Measurements from ENCODE around the gene MFSD1. TPM values are rescaled to one million over a fixed set of nuclear protein-coding genes. Genes with fewer than 3 reads are reported as not detected.
A peak's percentile ranks its signal among the peaks of the same experiment; 100 is the strongest.

MFSD1 gene
- total RNA-seq, 4 donors from 2014 or later, result 57.1 to 83.7 (median 64.3) TPM

DNA sequence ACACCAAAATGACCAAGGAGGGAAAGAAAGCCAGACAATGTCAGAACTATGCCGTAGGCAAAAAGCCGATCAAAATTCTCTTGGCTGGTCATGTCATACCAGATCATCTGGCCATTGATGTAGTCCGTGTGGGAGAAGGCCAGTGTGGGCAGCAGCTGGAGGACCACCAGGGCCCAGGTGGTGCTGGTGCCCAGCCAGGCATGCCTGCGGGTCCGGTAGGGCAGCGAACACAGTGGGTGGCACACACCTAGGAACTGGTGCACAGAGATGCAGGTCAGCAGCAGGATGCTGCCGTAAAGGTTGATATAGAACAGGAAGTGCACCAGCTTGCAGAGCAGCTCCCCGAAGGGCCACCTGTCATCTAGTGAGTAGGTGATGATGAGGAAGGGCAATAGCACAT is 39.5 kb downstream of the MFSD1 start:
- TF ChIP-seq, protein P1, sequence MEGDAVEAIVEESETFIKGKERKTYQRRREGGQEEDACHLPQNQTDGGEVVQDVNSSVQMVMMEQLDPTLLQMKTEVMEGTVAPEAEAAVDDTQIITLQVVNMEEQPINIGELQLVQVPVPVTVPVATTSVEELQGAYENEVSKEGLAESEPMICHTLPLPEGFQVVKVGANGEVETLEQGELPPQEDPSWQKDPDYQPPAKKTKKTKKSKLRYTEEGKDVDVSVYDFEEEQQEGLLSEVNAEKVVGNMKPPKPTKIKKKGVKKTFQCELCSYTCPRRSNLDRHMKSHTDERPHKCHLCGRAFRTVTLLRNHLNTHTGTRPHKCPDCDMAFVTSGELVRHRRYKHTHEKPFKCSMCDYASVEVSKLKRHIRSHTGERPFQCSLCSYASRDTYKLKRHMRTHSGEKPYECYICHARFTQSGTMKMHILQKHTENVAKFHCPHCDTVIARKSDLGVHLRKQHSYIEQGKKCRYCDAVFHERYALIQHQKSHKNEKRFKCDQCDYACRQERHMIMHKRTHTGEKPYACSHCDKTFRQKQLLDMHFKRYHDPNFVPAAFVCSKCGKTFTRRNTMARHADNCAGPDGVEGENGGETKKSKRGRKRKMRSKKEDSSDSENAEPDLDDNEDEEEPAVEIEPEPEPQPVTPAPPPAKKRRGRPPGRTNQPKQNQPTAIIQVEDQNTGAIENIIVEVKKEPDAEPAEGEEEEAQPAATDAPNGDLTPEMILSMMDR (IDR thresholded peaks at IDR 0.05), result no peak
- TF ChIP-seq POLR2A (IDR thresholded peaks at IDR 0.05) (no peak), EP300 (IDR thresholded peaks at IDR 0.05) (no peak)
- Histone ChIP-seq H3K36me3 (no peaks in the 10 kb centered on the region), H3K27ac (no peak overlapping the region), H3K9me3 (no peaks in the 10 kb centered on the region), H3K27me3 (peaks cover 0 to 5% of the 10 kb centered on the region in 2 donors), H3K4me1 (no peaks in the 10 kb centered on the region), H3K4me3 (no peak overlapping the region)
- DNase-seq (ENCODE audit: low spot score in 2 of 2), result no peak
- 85 to 87% methylated on average over 8 of the region's 8 CpGs for WGBS, 2 donors

DNA sequence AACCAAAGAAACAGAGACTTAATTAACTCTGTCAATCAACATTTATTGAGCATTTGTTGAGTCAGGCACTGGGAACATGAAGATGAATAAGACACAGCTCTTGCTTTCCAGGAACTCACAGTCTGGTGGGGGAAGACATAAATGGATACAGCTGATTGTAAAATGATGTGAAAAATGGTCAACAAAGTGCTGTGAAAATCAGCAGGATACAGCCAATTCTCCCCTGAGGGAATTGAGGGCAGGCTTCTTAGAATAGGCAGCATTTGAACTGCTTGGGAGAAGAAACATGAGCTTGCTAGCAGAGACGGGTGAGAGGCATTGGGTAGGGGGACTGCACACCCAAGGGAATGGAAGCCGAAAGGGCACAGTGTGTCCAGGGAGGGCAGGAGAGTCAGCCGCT is 41.1 kb downstream of the MFSD1 start:
- 52 to 68% methylated on average over 3 of the region's 3 CpGs for WGBS, 2 donors
- Histone ChIP-seq H3K27me3 (peaks cover 0 to 6% of the 10 kb centered on the region in 2 donors), H3K27ac (no peak overlapping the region), H3K4me1 (no peaks in the 10 kb centered on the region), H3K9me3 (no peaks in the 10 kb centered on the region), H3K36me3 (no peaks in the 10 kb centered on the region), H3K4me3 (no peak overlapping the region)
- no peak for DNase-seq (ENCODE audit: low spot score in 2 of 2)
- no peak for TF ChIP-seq EP300 (IDR thresholded peaks at IDR 0.05)
- TF ChIP-seq POLR2A (IDR thresholded peaks at IDR 0.05), result no peak
- TF ChIP-seq, protein P1 (IDR thresholded peaks at IDR 0.05), result no peak

DNA sequence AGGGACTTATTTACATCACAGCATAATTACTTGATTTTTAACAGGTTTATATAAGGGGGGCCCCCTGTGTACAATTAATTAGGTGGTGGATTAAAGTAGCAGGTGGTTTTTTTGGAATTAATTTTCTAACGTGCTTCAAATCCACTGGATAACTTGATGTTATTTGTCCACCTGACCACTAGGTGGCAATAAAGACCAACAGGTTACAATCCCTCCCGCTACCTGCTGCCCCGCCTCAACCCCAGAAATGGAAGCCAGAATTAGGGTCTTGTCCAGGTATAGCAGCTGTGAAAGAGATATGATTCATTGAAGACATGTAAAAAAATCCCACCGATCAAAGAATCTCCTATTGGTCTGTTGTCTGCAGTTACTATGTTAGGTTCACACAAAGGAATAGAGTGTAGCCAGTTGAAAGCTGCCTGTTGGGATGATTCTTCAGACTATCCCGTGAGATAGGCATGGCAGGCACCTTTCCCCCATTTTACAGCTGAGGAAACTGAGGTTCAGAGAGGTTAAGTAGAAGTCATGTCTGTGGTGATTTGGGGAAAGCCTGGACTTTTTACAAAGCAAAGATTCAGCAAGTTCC is 44.0 kb downstream of the MFSD1 start:
- no peak overlapping the region for H3K4me3 ChIP-seq
- TF ChIP-seq EP300 (IDR thresholded peaks at IDR 0.05), result no peak
- TF ChIP-seq, protein P1 (IDR thresholded peaks at IDR 0.05), result peak; percentile 52 to 67 (median 57)
- H3K4me1 ChIP-seq, result no peaks in the 10 kb centered on the region
- peaks cover 0 to 6% of the 10 kb centered on the region in 2 donors for H3K27me3 ChIP-seq
- no peaks in the 10 kb centered on the region for H3K36me3 ChIP-seq
- WGBS, 2 donors, result 21 to 25% methylated on average over 5 of the region's 5 CpGs
- H3K27ac ChIP-seq, result no peak overlapping the region
- no peaks in the 10 kb centered on the region for H3K9me3 ChIP-seq
- peak in 1 of 2 donors; percentile 18 for DNase-seq (ENCODE audit: low spot score in 2 of 2)

DNA sequence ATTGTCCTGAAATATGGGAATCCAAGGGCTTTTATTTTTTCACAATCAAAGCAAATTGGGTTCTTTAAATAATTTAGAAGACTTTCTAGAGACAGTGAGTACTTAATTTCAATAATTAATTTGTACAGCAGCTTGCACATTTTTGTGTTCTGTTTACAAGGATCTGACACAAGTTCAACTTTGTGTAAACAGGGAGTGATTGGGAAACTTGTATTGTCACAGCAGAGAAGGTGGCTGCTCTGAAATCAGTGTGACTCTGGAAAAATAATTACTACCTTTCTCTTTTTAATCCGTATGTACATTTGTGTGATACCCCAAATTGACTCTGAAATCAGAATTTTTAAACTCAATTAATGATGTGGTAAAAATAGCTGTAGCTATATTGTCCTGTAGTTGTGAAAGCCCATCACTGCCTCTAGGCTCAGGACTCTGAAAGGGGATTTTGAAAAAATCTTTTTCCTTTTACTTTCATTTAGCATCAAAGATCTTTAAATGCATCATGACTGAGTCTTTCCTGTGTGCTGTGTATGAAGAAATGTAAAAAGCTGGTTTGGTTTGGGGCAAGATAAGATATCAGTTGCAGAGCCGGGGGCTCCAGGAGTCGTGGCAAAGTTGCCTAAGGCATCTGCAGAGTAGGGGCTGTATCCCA is 45.1 kb downstream of the MFSD1 start:
- Histone ChIP-seq H3K4me1 (no peaks in the 10 kb centered on the region), H3K27me3 (peaks cover 0 to 6% of the 10 kb centered on the region in 2 donors), H3K27ac (no peak overlapping the region), H3K4me3 (no peak overlapping the region), H3K36me3 (no peaks in the 10 kb centered on the region), H3K9me3 (no peaks in the 10 kb centered on the region)
- TF ChIP-seq, protein P1 (IDR thresholded peaks at IDR 0.05), result no peak
- no peak for TF ChIP-seq EP300 (IDR thresholded peaks at IDR 0.05)
- no peak for TF ChIP-seq POLR2A (IDR thresholded peaks at IDR 0.05)
- DNase-seq (ENCODE audit: low spot score in 2 of 2), result no peak
- 62 to 73% methylated on average over 3 of the region's 3 CpGs for WGBS, 2 donors

DNA sequence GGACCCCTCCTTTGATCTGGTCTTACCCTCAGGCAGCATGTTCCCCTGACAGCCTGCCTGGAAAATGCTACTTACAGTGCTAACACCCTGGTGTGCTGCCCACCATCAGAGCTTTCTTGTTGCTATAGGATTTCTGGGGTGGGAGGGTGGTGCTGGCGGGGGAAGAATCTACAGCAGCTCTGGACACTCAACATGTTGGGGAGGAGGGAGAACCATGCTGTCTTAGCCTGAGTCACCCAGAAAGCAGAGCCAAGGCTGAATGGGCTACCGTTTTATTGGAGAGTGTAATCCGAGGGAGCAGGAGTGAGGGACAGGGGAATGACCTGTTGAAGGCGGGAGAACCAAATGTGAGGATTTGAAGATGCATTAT is 45.6 kb downstream of the MFSD1 start:
- DNase-seq (ENCODE audit: low spot score in 2 of 2), result no peak
- H3K27ac ChIP-seq, result no peak overlapping the region
- H3K27me3 ChIP-seq, result peaks cover 0 to 6% of the 10 kb centered on the region in 2 donors
- H3K36me3 ChIP-seq, result no peaks in the 10 kb centered on the region
- H3K4me1 ChIP-seq, result no peaks in the 10 kb centered on the region
- no peak for TF ChIP-seq EP300 (IDR thresholded peaks at IDR 0.05)
- TF ChIP-seq POLR2A (IDR thresholded peaks at IDR 0.05), result no peak
- TF ChIP-seq, protein P1 (IDR thresholded peaks at IDR 0.05), result no peak
- 54 to 67% methylated on average over 4 of the region's 4 CpGs for WGBS, 2 donors
- no peak overlapping the region for H3K4me3 ChIP-seq
- H3K9me3 ChIP-seq, result no peaks in the 10 kb centered on the region

All from tibial nerve (tissue), 4 donors.